Left ventricle myocardium inferior (tissue), 1 donor: ENCODE data around the gene ACR. TPM values are rescaled to one million over a fixed set of nuclear protein-coding genes. Genes with fewer than 3 reads are reported as not detected.

Source experiments
- DNase-seq: peaks from one replicate; pipeline ENCODE4 v3.0.0-alpha.2; 2020
- H3K27ac ChIP-seq: fragments of 200-600 bp; replicated peaks from 2 replicates; pipeline ENCODE4 v1.8.0; 2021
- H3K27me3 ChIP-seq: fragments of 200-600 bp; 2 replicates; pipeline ENCODE4 v1.8.0; 2021; ENCODE audit warnings: low read depth
- H3K36me3 ChIP-seq: fragments of 200-600 bp; 2 replicates; pipeline ENCODE4 v1.8.0; 2021
- H3K4me1 ChIP-seq: fragments of 200-600 bp; 2 replicates; pipeline ENCODE4 v1.8.0; 2021
- H3K4me3 ChIP-seq: fragments of 200-600 bp; 2 replicates; pipeline ENCODE4 v1.8.0; 2021; ENCODE audit warnings: mild to moderate bottlenecking, moderate library complexity
- H3K9me3 ChIP-seq: fragments of 200-600 bp; replicated peaks from 2 replicates; pipeline ENCODE4 v1.8.0; 2021
- intact Hi-C: fragments of 100-400 bp; cut with micrococcal nuclease; formaldehyde crosslinking; loops from one replicate; pipeline ENCODE4 v1.11.0; 2022
- long read RNA-seq: library from polyadenylated mRNA; unstranded; transcript quantifications from one replicate; pipeline ENCODE4 v2.0.0, GENCODE V29; 2021
- total RNA-seq: library from RNA; stranded (reverse); fragmentation: NEBNext Ultra II Directional; extraction: Animal tissue kit (Norgen Biotek cat#: 25700); gene quantifications from one replicate; pipeline ENCODE4 v1.2.1, GENCODE V29; 2021
- TF ChIP-seq, protein P1 (sequence below): fragments of 200-600 bp; IDR thresholded peaks from 2 replicates; pipeline ENCODE4 v1.8.0; 2021; ENCODE audit warnings: antibody characterized with exemption, mild to moderate bottlenecking, borderline replicate concordance
- donor health status: DM: no; HTN: yes; CAD: no; lungs with severe emphysema.

Gene ACR
- total RNA-seq = 0.30 TPM
- long read RNA-seq = 0 reads

DNA sequence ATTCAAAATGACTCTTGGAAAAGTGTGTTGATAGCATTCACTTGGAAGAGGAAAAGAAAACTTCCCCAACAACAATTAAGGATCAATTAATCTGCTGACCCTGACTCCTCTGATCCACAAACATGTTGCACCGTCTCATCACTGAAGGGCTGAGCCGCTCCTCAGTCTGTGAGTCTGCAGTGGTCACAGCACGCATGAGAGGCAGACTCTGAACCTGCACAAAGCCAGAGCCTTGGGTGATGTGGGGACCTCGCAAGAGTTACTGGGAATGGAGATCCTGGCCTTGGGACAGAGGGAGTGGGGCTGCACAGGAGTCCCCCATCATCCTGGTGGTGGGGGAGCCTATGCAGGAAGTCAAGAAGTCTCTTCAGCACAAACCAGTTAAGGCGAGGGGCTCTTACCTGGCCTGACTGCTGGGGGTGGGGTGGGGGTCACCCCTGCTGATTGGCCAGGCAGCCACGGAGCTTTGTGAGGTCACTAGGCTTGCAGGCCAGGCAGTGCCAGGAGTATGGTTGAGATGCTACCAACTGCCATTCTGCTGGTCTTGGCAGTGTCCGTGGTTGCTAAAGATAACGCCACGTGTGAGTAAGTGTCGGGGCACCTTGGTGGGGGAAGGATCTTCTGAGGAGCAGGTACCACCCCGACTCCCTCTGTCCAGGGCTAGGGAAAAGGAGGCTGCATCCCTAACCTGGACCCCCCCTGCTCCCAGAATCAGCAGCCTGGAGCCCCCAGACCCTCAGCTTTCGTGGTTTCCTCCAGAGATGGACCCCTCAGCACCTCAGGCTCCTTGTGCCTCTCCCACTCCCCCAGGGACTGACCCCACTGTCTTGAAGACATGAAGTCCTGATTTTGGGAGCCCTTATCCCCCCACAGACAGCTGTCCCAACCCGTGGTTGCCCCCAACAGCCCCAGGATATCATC, at the start of gene ACR:
Gene ACR, plus strand, starts transcription at position 477 of the 921 bp plus-strand sequence. Its CDS starts 32 bp downstream, at position 509.
- no peak for DNase-seq
- no peak within 1 kb of the TSS for H3K27ac ChIP-seq
- no peak within 1 kb of the TSS for H3K4me3 ChIP-seq
- H3K27me3 ChIP-seq = peaks cover 57% of the 10 kb centered on the region
- peaks cover 11% of the 10 kb centered on the region for H3K4me1 ChIP-seq
- TF ChIP-seq, protein P1, sequence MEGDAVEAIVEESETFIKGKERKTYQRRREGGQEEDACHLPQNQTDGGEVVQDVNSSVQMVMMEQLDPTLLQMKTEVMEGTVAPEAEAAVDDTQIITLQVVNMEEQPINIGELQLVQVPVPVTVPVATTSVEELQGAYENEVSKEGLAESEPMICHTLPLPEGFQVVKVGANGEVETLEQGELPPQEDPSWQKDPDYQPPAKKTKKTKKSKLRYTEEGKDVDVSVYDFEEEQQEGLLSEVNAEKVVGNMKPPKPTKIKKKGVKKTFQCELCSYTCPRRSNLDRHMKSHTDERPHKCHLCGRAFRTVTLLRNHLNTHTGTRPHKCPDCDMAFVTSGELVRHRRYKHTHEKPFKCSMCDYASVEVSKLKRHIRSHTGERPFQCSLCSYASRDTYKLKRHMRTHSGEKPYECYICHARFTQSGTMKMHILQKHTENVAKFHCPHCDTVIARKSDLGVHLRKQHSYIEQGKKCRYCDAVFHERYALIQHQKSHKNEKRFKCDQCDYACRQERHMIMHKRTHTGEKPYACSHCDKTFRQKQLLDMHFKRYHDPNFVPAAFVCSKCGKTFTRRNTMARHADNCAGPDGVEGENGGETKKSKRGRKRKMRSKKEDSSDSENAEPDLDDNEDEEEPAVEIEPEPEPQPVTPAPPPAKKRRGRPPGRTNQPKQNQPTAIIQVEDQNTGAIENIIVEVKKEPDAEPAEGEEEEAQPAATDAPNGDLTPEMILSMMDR = no peak
- intact Hi-C loops = no loop called here
- H3K36me3 ChIP-seq = no peaks in the 10 kb centered on the region
- H3K9me3 ChIP-seq = no peaks in the 10 kb centered on the region

DNA sequence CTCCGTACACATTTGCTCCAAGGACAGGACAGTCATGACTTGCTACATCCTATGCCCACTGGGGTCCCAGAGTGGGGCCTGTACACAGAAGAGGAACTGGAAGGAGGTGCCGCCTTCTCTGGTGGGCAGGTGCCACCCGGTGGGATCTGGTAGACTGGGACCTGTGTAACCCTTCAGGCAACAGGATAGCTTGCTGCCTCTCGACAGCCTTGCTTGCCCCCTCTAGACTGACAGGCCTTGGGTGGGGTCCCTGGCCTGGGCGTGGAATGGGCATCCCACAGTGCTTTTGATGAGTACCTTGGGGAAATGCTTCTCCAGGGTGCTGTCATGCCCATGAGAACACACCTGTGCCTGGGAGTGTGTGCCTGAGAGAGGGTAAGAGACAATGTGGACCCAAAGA, 49.6 kb upstream of the ACR start:
- no peak for DNase-seq
- peaks cover 3% of the 10 kb centered on the region for H3K36me3 ChIP-seq
- H3K27me3 ChIP-seq = peaks cover 31% of the 10 kb centered on the region
- TF ChIP-seq, protein P1 = no peak
- peaks cover 63% of the 10 kb centered on the region for H3K4me1 ChIP-seq
- H3K4me3 ChIP-seq = no peak overlapping the region
- H3K27ac ChIP-seq = no peak overlapping the region
- intact Hi-C loops = no loop called here
- peaks cover 4% of the 10 kb centered on the region for H3K9me3 ChIP-seq

DNA sequence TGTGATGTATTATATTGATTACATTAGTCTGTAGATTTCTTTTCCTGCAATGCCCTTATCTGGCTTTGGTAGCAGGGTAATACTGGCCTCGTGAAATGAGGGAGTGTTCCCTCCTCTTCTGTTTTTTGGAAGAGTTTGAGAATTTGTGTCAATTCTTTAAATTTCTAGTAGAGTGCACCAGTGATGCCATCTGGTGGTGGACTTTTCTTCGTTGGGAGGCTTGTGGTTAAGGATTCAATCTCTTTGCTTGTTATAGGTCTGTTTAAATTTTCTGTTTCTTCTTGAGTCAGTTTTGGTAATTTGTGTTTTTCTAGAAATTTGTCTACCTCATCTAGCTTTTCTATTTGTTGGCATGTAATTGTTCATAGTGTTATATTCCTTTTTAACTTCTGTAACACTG, 46.5 kb upstream of the ACR start:
- H3K36me3 ChIP-seq = peaks cover 13% of the 10 kb centered on the region
- H3K27me3 ChIP-seq = peaks cover 20% of the 10 kb centered on the region
- H3K27ac ChIP-seq = no peak overlapping the region
- peaks cover 80% of the 10 kb centered on the region for H3K4me1 ChIP-seq
- peaks cover 4% of the 10 kb centered on the region for H3K9me3 ChIP-seq
- TF ChIP-seq, protein P1 = peak; percentile 53
- no peak for DNase-seq
- intact Hi-C loops = no loop called here
- H3K4me3 ChIP-seq = no peak overlapping the region

DNA sequence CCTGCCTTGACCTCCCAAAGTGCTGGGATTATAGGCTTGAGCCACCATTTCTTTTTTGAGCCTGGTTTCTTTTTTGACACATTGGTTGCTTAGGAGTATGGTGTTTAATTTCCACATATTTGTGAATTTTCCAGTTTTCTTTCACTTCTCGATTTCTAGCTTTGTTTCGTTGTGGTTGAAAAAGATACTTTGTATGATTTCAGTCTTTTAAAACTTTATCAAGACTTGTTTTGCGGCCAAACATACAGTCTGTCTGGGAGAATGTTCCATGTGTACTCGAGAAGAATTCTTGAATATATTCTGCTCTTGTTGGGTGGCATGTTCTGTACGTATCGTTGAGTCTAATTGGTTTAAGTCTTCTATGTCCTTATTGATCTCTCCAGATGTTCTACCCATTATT, 44.5 kb upstream of the ACR start:
- intact Hi-C loops = no loop called here

DNA sequence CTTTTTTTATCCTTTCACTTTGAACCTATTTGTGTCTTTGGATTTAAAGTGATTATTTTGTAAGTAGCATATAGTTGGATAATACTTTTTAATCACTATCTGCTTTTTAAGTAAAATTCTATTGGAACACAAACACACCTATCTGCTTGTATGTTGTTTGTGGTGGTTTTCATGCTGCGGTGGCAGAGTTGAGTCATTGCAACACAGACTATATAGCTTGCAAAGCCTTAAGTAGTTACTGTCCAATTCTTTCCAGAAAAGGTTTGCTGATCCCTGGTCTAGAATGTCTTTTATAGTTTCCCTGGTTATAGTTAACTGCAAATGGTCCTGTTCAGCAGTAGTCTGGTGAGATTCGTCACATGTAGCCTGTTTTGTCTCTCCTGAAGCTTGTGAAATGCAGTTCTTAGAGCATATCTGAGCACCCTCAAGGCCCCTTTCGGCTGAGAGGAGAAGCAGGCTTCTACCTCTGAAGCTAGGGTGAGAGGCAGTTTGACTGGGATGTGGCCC, 43.9 kb upstream of the ACR start:
- no peak for DNase-seq
- TF ChIP-seq, protein P1 = no peak
- Histone ChIP-seq H3K27me3 (no peaks in the 10 kb centered on the region), H3K9me3 (peaks cover 4% of the 10 kb centered on the region), H3K27ac (peak overlapping the region; percentile 36), H3K4me3 (no peak overlapping the region), H3K4me1 (peaks cover 82% of the 10 kb centered on the region), H3K36me3 (peaks cover 13% of the 10 kb centered on the region)
- intact Hi-C loops = no loop called here

More for the DNA sequence above, 44.5 kb upstream of the ACR start:
- H3K9me3 ChIP-seq = peaks cover 4% of the 10 kb centered on the region
- no peak for DNase-seq
- peaks cover 3% of the 10 kb centered on the region for H3K27me3 ChIP-seq
- TF ChIP-seq, protein P1 = no peak
- peaks cover 11% of the 10 kb centered on the region for H3K36me3 ChIP-seq
- no peak overlapping the region for H3K4me3 ChIP-seq
- H3K27ac ChIP-seq = no peak overlapping the region
- H3K4me1 ChIP-seq = peaks cover 82% of the 10 kb centered on the region
